Smooth muscle cell (in vitro differentiated cells): ENCODE data around the gene SLCO4A1. TPM values are rescaled to one million over a fixed set of nuclear protein-coding genes. Genes with fewer than 3 reads are reported as not detected.

Experiments
- DNase-seq: peaks from one replicate; lab custom pipeline; 2025; ENCODE audit not compliant: unreplicated experiment; lab: John Stamatoyannopoulos, UW
- H2AFZ ChIP-seq: fragments of 200-600 bp; sonication (generic); 2 replicates; pipeline ENCODE4 v1.6.0; 2016; ENCODE audit warnings: antibody characterized with exemption, low read depth, mild to moderate bottlenecking
- H3F3A ChIP-seq: fragments of 200-600 bp; sonication (generic); 2 replicates; pipeline ENCODE4 v1.6.0; 2017; ENCODE audit warnings: antibody characterized with exemption, low read depth
- H3K27ac ChIP-seq: fragments of 200-600 bp; sonication (generic); 2 replicates; pipeline ENCODE4 v1.5.1; 2016; ENCODE audit warnings: low read depth, mild to moderate bottlenecking
- H3K27me3 ChIP-seq: fragments of 200-600 bp; sonication (generic); 2 replicates; pipeline ENCODE4 v1.6.1; 2016; ENCODE audit warnings: low read depth, mild to moderate bottlenecking
- H3K36me3 ChIP-seq: fragments of 200-600 bp; sonication (generic); 2 replicates; pipeline ENCODE4 v1.5.1; 2016; ENCODE audit warnings: low read depth
- H3K4me1 ChIP-seq: fragments of 200-600 bp; sonication (generic); 2 replicates; pipeline ENCODE4 v1.5.1; 2016; ENCODE audit warnings: low read depth
- H3K4me2 ChIP-seq: fragments of 200-600 bp; sonication (generic); 2 replicates; pipeline ENCODE4 v1.6.0; 2016; ENCODE audit warnings: mild to moderate bottlenecking
- H3K4me3 ChIP-seq: fragments of 200-600 bp; sonication (generic); 2 replicates; pipeline ENCODE4 v1.5.1; 2016; ENCODE audit warnings: mild to moderate bottlenecking
- H3K79me2 ChIP-seq: fragments of 200-600 bp; sonication (generic); 2 replicates; pipeline ENCODE4 v1.6.0; 2016; ENCODE audit warnings: low read depth, mild to moderate bottlenecking
- H3K9ac ChIP-seq: fragments of 200-600 bp; sonication (generic); 2 replicates; pipeline ENCODE4 v1.6.0; 2016; ENCODE audit warnings: low read depth
- H3K9me3 ChIP-seq: fragments of 200-600 bp; sonication (generic); replicated peaks from 2 replicates; pipeline ENCODE4 v1.5.1; 2016; ENCODE audit warnings: low read depth
- H4K20me1 ChIP-seq: fragments of 200-600 bp; sonication (generic); 2 replicates; pipeline ENCODE4 v1.6.0; 2016; ENCODE audit warnings: low read depth
- WGBS: methylation state at CpG from one replicate; pipeline ENCODE4 v1.1.7; 2016; ENCODE audit warnings: low lambda C conversion rate; 5-methylcytosine and 5-hydroxymethylcytosine counted together
- polyA plus RNA-seq: library from polyadenylated mRNA; unstranded; fragments of >200 nt; fragmentation: Nextera tagmentation; extraction: Ambion mirVana; gene quantifications from 2 replicates; pipeline ENCODE4 v1.2.1, GENCODE V29; 2016
- total RNA-seq: library from RNA; depleted of rRNA; stranded (reverse); fragments of >200 nt; gene quantifications from 2 replicates; pipeline ENCODE4 v1.2.3, GENCODE V29; 2014
- TF ChIP-seq, protein P1 (sequence below): fragments of 200-600 bp; sonication (generic); IDR thresholded peaks from 2 replicates; pipeline ENCODE4 v1.5.1; 2017; ENCODE audit warnings: borderline replicate concordance, mild to moderate bottlenecking, antibody characterized with exemption; ENCODE audit not compliant: insufficient read depth, poor library complexity, severe bottlenecking

The SLCO4A1 gene
- total and polyA plus RNA-seq, 2 experiments from 2014 or later: 0.81 to 1.4 TPM

DNA sequence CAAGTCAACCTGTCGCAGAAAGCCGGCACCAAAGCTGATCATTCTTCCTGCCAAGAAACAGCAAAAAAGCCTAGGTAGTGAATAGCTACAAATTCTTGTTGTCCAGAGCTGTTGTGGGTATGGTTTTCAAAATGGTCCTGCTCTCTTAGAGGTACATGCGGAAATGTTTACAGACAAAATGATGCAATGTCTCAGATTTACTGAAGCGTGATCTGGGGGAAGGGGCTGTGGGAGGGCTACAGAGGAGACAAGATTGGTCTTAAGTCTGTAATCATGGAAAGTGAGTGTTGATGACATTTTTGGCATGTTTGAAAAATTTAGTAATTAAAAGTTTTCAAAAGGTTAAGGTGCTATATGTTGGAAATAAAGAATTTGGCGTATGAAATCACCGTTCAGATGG is 72.5 kb downstream of the SLCO4A1 start:
- WGBS: 93% methylated on average over 6 of the region's 6 CpGs
- Histone ChIP-seq H3K27me3 (peaks cover 22% of the 10 kb centered on the region), H2AFZ (no peak overlapping the region), H3K9ac (no peak overlapping the region), H3F3A (no peaks in the 10 kb centered on the region), H3K36me3 (no peaks in the 10 kb centered on the region), H3K9me3 (no peaks in the 10 kb centered on the region), H3K4me3 (no peak overlapping the region), H3K4me2 (no peak overlapping the region), H4K20me1 (no peaks in the 10 kb centered on the region), H3K4me1 (no peaks in the 10 kb centered on the region), H3K27ac (no peak overlapping the region), H3K79me2 (no peaks in the 10 kb centered on the region)
- no peak for DNase-seq
- TF ChIP-seq, protein P1, sequence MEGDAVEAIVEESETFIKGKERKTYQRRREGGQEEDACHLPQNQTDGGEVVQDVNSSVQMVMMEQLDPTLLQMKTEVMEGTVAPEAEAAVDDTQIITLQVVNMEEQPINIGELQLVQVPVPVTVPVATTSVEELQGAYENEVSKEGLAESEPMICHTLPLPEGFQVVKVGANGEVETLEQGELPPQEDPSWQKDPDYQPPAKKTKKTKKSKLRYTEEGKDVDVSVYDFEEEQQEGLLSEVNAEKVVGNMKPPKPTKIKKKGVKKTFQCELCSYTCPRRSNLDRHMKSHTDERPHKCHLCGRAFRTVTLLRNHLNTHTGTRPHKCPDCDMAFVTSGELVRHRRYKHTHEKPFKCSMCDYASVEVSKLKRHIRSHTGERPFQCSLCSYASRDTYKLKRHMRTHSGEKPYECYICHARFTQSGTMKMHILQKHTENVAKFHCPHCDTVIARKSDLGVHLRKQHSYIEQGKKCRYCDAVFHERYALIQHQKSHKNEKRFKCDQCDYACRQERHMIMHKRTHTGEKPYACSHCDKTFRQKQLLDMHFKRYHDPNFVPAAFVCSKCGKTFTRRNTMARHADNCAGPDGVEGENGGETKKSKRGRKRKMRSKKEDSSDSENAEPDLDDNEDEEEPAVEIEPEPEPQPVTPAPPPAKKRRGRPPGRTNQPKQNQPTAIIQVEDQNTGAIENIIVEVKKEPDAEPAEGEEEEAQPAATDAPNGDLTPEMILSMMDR: no peak

DNA sequence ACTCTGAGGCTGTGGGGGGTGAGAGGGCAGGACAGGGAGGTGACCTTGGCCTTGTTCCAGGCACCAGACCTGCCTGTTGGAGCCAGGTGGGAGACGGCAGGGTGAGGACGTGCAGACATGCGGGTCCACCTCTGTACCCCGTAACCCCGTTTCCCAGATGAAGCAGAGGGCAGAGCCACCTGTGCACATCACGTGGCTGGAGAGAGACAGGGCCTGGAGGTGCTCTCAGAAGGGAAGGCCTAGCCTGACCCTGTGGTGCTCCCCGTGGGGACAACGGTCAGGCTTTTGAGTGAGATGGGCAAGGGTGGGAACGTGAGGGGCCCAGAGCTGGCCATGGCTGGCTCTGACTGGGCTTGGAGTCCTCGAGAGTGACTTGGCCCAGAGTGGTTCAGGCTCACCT is 72.9 kb downstream of the SLCO4A1 start:
- Histone ChIP-seq H3K36me3 (no peaks in the 10 kb centered on the region), H3K4me3 (no peak overlapping the region), H3K9ac (no peak overlapping the region), H3K9me3 (no peaks in the 10 kb centered on the region), H3K27ac (no peak overlapping the region), H2AFZ (no peak overlapping the region), H3K4me1 (no peaks in the 10 kb centered on the region), H3F3A (no peaks in the 10 kb centered on the region), H3K27me3 (peaks cover 18% of the 10 kb centered on the region), H3K79me2 (no peaks in the 10 kb centered on the region), H3K4me2 (no peak overlapping the region), H4K20me1 (no peaks in the 10 kb centered on the region)
- WGBS: 96% methylated on average over 10 of the region's 10 CpGs
- TF ChIP-seq, protein P1: no peak
- no peak for DNase-seq

DNA sequence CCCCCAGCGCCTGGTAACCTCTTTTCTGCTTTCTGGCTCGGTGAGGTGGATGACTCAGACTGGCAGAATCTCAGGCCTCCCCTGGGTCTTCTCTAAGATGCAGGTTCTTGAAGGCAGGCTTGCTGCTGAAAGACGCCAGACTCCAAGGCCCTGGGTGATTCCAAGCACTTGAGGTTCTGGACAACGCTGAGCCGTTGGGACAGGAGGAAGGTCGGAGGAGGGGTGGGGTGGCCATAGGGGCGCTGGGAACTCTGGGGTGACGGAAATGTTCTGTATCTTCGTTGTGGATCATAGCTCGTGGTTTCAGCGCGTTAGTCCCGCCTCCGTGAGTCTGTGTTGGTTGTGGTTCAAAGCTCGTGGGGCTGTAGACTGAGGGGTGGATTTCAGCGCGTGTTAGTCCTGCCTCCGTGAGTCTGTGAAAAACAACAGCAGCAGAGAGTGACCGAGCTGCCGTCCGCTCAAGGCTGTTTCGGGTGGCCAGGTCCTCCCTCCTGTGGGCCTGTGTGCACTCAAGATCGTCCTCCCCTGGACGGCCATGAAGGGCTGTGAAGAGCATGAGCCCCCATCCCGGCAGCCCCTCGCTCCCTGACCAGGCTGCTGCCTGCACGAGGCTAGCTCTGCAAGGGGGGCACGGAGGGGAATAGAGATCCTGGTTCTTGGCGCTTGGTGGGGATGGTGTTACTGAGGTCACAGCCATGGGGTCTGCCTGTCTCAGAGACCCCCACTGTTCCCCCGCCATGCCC is 74.1 kb downstream of the SLCO4A1 start:
- Histone ChIP-seq H2AFZ (no peak overlapping the region), H3K27me3 (peaks cover 10% of the 10 kb centered on the region), H3K4me1 (no peaks in the 10 kb centered on the region), H3K79me2 (no peaks in the 10 kb centered on the region), H3K36me3 (no peaks in the 10 kb centered on the region), H3K9ac (no peak overlapping the region), H3K4me2 (no peak overlapping the region), H3K27ac (no peak overlapping the region), H3K4me3 (no peak overlapping the region), H3F3A (no peaks in the 10 kb centered on the region), H3K9me3 (no peaks in the 10 kb centered on the region), H4K20me1 (no peaks in the 10 kb centered on the region)
- TF ChIP-seq, protein P1: no peak
- no peak for DNase-seq
- WGBS: 68% methylated on average over 30 of the region's 30 CpGs

DNA sequence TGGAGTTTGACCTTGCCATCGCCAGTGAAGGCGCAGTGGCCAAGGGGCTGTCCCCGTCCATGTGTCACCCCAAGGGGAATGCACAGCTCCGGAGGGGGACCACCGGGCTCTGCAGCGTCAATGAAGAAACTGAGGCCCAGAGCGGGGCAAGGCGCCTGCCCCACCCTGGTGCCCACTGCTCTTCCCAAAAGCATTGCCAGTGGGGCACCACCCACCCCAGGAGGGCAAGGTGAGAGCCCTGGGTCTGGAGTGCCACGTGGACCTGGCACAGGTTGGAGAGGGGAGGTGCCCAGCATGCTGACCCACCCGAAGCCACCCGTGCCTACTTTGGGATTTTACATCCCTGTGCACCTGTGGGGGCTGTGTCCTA is 74.6 kb downstream of the SLCO4A1 start:
- TF ChIP-seq, protein P1: no peak
- Histone ChIP-seq H3K27ac (no peak overlapping the region), H3K4me3 (no peak overlapping the region), H3K4me2 (no peak overlapping the region), H3K9ac (no peak overlapping the region), H3K79me2 (no peaks in the 10 kb centered on the region), H3F3A (no peaks in the 10 kb centered on the region), H3K9me3 (no peaks in the 10 kb centered on the region), H2AFZ (no peak overlapping the region), H3K4me1 (no peaks in the 10 kb centered on the region), H4K20me1 (no peaks in the 10 kb centered on the region), H3K36me3 (no peaks in the 10 kb centered on the region), H3K27me3 (peaks cover 10% of the 10 kb centered on the region)
- no peak for DNase-seq
- 96% methylated on average over 11 of the region's 11 CpGs for WGBS
